ENCODE data around the gene MSANTD3.
"Not testable (repeated sequence)": the region's sequence is repeated elsewhere in the genome, so short reads cannot be mapped to it uniquely, and the experiment has no call there.

MSANTD3 gene, protein sequence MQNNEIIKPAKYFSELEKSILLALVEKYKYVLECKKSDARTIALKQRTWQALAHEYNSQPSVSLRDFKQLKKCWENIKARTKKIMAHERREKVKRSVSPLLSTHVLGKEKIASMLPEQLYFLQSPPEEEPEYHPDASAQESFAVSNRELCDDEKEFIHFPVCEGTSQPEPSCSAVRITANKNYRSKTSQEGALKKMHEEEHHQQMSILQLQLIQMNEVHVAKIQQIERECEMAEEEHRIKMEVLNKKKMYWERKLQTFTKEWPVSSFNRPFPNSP

DNA sequence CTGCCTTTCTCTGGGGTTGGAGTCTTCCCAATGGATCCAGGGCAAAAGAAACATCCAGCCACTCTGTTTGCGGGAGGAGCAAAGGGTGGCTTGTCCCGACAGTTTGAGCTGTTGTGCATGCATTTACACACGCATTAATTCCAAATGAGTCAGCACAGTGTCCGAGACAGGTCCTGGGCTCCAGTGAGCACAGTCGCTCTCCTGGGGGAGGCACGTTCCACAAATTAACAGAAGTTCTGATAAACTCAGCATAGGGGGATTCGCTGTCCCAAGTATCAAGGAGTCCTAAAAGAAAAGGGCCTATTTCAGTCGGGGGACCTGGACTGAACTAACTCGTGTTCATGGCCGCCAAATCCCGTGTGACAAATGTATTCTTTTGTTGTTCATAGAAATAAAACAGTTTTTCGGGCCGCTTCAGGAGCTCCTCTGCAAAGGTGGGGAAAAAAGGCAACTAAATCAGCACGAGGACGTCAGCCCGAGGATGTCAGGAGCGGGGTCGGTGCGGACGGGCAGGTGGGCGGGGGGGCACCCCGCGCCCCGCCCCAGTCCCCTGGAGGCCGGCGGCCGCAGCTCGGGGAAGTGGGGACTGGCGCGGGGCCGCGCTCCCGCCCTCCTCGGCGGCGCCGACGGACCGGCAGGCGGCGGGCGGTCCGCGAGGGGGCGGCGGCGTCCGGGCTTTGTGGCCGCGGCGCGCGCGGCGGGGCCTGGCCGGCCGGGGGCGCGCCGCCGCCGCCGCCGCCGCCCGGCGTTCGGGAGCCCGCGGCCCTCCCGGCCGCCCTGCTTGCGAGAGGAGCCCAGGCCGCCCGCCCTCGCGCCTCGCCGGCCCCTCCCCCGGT, at the start of gene MSANTD3:
Gene MSANTD3, plus strand, starts transcription at position 614 of the 836 bp plus-strand sequence. CDS start 14,796 bp downstream, outside the sequence.
- peak; percentile 38 for DNase-seq

DNA sequence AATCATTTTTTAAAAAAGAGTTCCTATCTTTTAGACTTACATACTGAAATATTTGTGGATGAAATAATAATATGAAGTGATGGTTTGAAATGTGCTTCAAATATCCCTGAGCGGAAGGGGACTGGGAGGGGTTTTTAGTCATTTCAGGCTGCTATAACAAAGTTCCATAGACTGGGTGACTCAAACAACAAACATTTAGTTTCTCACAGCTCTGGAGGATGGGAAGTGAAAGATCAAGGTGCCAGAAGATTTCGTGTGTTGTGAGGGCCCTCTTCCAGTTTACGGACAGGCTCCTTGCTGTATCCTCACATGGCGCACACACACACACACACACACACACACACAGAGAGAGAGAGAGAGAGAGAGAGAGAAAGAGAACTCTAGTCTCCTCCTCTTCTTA, 47.1 kb upstream of the MSANTD3 start:
- DNase-seq = no peak

DNA sequence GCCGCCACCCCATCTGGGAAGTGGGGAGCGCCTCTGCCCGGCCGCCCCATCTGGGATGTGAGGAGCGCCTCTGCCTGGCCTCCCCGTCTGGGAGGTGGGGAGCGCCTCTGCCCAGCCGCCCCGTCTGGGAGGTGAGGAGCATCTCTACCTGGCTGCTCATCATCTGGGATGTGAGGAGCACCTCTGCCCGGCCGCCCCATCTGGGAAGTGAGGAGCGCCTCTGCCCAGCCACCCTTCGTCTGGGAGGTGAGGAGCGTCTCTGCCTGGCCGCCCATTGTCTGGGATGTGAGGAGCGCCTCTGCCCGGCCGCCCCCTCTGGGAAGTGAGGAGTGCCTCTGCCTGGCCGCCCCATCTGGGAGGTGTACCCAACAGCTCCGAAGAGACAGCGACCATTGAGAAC, 34.0 kb upstream of the MSANTD3 start:
- not testable (repeated sequence) for DNase-seq

DNA sequence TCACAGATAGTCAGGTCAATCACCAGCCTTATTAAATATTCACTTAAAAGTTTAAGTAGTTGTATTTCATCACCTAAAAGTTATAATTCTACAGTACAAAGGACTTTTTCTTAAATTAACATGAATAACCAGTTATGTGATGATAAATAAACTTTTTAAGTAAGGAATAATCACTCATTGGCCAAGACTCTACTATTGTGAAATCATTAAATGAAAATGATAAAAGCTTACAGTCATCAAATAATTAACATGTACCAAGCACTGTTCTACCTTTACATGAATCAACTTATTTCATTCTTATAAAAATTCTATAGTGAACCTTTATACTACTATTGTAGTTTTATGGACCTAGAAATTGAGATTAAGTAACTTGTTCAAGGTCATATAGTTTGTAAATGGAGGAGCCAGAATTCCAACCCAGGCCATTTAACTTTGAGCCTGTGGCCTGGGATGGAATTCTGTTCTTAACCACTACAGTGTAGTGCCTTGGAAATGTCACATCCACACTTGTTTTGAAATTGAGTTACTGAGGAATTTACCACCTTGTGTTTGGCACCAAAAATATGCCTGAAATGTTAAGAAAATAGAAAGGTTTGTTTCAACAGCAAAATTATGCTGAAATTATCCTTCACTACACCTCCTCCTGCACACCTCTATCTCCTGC, 32.8 kb upstream of the MSANTD3 start:
- no peak for DNase-seq

DNA sequence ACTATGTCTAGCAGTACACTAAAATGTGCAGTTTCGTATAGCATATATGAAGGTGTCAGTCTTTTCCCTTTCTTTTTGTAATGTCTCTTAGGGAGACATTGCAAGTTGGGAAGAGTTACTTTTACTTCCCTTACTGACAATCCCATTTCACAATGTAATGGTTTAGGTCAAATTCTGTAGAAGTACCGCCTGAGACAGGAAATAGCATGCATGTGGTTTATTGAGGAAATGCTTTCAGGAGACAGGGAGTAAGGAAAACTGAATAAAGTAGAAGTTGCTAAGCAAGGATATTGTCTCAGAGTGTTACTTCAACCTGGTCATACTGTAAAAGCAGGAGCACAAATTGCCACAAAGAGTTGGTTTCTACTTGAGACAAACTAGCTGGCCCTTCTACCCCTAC, 32.1 kb upstream of the MSANTD3 start:
- DNase-seq = no peak

DNA sequence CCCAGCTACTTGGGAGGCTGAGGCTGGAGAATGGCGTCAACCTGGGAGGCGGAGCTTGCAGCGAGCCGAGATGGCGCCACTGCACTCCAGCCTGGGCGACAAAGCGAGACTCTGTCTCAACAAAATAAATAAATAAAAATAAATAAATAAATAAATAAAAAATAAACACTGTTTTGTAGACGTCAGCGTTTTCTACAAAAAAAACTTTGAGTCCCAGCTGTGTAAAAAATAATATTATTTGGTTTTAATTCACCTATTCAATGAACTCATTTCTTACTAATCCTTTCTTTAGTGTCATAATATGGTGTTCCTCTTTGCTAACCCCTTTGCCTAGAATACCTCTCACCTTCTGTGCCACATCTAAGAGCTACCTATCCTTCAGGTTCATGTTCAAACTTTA, 30.2 kb upstream of the MSANTD3 start:
- DNase-seq = no peak

DNA sequence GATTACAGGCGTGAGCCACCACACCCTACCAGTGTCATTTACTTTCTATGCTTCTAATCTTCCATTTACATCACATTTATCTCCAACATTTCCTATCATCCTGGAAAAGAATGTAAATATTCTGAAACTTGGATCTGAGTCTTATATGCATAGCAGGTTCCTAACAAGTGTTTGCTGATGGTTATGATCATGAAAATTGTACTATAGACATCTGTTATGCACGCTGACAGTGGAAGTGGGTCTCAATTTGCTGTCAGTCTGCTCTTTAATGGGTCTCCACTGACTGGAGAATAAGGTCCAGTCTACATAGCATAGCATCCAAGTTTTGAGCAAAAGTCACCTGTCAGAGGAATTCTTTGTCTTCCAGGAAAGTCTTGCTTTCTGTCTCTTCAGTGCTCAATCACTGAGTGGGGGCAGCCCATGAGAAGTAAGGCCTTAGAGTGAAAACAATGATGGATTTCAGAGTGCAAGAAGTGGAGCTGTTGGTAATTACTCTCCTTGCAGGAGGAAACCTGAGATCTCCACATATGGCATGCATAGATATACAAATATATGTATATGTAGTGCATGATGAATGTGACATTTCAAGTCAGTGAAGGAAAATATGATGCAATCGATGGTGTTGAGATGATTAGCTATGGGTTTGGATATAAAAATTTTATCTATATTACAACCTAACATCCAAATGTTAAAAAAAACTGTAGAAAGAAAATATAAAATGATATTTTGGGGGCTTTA, 29.2 kb upstream of the MSANTD3 start:
- no peak for DNase-seq

DNA sequence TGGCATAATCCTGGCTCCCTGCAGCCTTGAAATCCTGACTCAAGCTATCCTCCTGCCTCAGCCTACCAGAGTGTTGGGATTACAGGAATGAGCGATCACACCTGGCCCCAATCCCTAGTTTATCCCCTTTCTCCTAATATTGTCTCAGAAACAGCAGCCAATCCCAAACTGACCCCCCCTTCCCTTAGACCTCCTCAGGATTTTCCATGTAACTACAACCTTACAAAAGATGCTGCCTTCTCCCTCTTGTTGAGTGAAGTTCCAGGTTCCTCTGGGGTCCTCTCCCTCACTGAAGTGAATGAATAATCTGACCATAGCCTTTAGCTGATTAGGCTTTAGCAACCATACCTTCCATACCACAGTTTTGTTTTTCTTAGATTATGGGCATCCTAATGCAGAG, 25.9 kb upstream of the MSANTD3 start:
- DNase-seq = no peak

DNA sequence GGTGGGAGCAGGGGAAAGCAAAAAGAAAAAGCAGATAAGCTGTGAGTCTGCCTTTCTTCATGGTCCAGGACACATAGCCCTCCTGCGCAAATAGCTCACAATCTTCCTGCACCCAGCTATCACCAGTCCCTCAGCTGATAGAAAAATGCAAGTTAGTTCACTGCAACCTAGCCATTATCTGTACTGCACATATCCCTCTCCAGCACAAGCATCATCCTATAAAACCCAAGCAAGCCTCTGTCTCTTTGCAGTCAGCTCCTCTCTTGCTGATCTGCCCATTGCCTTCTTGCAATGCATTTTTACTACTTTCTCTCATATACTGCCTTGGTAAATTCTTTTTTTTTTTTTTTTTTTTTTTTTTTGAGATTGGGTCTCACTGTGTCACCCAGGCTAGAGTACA, 20.0 kb upstream of the MSANTD3 start:
- DNase-seq = no peak

DNA sequence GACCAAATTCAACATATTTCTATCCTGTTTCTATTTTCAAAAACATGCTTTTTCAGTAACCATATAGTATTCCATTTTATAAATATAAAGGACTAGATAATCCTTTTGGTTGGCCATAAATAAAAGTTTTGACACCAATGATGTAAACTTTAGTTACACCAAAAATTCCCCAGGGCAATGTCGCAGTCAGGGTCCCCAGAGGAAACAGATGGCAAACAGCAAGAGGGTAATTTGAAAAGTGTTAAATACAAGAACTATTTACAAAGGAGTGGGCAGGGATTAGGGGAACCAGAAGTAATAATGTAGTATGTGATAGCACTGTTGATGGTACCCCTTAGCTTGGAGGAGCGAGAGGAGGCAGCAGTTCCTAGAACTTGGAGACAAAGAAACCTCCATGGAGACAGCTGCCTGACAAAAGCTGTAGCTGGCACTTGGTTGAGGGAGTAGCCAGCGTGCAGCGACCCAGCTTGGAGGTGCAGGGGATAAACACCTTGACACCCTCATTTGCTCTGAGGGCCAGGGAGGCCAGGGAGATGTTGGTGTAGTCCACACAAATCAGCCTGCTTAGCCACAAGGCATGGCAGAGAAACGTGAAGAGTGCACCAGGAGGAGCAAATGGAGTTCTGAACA, 18.3 kb upstream of the MSANTD3 start:
- no peak for DNase-seq

DNA sequence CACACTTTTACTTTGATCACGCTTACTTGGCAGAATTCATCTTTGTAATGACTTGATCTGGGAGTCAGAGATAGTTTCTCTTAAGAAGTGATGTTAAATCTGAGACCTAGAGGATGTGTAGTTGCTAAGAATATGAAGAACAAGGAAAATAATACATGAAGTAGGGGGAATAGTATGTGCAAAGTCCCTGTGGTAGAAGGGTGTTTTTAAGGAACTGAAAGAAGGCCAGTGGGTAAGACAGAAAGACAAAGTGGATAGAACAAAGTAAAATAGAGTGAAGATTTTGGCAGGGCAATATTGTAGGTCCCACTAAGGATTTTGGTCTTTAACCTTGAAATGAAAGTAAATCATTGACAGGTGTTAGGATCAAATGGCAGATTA, 17.8 kb upstream of the MSANTD3 start:
- no peak for DNase-seq

DNA sequence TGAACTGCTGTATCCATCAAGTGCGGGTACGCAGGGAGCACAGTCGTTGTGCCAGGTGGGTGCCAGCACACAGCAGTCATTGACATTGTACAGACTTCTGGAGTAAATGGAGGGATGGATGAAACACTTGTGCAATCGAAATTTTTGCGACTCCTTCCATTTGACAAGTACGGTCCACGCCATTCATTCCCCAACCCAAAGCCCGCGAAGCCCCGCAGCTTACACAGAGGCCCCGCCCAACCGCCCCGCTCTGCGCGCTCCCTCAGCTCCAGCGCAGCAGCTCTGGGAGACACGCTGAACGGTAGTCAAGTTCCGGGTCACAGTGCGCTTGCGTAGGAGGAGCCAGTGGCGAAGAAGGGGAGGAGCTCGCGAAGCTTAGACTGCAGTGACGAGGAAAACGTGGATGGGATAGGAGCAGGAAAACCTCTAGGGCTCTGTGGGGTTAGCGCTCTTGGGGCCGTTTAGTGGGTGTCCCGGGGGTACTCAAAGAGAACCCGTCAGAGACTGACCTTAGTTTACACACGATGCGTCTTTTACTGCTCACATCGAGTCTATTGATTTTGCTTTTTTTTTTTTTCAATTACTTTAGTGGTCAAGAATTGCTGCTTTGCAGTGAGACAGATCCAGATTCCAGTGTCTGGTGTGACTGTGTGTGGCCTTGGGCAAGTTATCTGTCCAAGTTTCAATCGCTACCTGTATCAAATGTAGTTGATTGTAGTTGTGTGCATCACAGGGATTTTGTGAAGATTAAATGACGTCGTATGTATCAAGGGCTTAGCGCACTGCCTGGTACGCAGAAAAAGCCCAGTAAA, 15.3 kb upstream of the MSANTD3 start:
- peak; percentile 89 for DNase-seq

DNA sequence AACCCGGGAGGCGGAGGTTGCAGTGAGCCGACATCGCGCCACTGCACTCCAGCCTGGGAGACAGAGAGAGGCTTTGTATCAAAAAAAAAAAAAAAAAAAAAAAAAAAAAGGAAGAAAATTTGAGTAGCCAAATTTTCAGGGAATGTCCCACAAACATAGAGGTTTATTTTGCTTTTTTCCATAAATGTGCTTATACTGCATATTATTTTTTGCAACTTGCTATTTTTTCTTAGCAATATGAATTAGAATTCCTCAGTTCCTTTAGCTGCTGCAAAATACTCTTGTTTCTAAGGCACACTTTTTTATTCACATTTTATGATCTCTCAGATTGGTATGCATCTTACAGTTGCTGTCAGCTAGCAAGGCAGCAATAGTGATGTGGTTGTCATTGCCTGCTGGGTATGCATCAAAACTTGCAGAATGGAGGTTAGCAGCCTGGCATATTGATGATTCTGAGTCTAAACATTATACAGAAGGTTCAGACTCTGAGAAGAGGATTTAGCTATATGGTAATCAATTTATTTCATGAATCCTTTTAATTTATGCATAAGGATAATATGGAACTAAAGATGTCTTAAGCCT, 13.0 kb upstream of the MSANTD3 start:
- no peak for DNase-seq

DNA sequence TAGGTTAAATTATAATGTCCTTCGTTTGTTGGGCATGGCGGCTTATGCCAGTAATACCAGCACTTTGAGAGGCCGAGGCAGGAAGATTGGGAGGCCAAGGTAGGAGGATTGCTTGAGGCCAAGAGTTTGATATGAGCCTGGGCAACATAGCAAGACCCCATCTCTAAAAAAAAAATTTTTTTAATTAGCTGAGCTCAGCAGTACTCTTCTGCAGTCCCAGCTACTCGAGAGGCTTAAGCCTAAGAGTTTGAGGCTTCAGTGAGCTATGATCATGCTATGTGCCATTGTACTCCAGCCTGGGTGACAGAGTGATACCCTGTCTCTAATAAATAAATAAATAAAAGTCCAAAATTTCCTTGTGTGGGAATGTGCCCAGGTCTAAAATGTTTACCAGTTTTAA, 9.1 kb upstream of the MSANTD3 start:
- no peak for DNase-seq

DNA sequence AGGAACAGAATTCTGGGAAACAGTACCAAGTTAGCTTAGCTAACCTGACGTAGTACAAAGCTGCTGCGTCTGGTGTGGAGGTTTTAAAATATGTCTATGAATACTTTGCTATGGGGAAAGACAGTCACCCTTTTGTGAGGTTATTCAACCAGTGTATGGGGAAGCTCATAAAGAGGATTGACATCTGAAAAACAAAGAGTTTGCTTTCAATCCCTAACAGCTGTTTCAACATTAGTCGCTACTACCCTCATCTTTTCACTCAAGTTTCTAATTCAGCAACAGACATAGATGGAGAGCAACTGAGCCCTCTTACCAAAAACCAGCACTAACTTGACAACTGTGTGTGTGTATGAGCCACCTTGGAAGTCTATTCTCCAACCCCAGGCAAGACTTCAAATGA, 7.8 kb upstream of the MSANTD3 start:
- DNase-seq = no peak

DNA sequence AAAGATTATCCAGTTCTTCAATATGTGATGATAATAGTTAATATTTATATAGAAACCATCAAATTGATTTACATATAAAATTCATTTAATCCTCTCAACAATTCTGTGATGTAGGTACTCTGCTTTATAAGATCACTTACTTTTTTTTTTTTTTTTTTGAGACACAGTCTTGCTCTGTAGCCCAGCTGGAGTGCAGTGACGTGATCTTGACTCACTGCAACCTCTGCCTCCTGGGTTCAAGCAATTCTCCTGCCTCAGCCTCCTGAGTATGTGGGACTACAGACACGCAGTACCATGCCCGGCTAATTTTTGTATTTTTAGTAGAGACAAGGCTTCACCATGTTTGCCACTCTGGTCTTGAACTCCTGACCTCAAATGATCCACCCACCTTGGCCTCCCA, 5.8 kb upstream of the MSANTD3 start:
- not testable (repeated sequence) for DNase-seq

DNA sequence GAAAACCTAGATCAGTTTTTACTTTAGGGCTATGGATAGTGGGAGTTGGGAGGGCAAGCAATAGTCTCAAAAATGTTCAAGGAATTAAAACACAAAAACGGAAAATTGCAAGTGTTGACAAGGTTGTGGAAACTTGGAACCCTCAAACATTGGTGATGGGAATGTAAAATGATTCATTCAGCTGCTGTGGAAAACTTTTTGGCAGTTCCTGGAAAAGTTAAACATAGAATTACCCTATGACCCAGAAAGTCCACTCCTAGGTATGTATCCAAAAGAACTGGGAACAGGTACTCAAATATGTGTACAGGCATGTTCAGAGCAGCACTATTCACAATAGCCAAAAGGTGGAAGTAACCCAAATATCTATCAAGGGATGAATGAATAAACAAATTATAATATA, 1.2 kb upstream of the MSANTD3 start:
- no peak for DNase-seq

DNA sequence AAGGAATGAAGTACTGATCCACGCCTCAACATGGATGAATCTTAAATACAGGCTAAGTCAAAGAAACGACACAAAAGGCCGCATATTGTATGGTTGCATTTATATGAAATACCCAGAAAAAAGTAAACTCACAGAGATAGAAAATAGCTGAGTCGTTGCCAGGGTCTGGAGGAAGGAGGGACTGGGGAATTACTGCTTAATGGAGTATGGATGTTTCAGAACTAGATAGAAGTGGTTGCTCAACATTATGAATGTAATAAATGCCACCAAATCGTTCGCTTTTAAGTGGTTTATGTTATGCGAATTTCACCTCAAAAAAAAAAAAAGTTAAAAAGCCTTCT, 784 bp upstream of the MSANTD3 start:
- DNase-seq = no peak

DNA sequence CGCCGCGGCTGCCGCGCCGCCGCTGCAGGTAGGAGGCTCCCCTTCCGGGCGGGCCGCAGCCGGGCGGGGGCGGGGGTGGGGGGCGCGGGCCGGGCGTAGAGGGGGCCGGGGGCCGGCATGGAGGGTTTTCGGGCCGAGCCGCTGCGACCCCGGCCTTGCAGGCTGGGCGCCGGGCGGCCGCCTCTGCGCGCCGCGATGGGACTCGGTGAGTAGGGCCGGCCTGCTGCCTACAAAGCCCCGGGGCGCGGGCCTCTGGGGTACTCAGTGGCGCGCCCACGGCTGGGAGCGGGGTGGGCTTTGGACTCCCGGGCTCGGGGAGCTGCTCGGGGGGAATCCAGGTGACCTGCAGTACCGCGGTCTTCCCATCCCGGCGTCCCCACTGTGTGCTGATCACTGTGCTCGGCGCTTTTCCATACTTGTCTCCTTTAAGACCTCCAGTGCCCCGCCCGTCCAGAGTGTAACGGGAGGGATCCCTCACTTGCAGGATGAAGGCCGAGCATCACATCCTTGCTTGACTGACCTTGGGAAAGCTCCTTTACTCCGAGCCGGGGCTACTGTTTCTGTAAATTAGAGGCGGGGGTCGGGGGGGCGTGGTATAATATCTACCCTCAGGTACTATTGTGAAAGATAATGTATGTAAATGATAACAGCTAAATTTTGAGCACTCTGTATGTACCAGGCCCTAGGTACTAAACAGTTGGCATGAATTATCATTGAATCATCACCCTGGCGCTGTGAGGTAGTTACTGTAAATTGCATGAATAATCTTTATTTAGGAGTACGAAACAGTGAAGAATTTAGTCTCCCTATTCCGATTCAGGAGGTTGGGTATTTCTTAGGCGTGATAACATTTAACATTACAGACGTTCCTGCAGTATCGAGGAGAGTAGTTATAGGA, 672 bp downstream of the MSANTD3 start:
- peak; percentile 8 for DNase-seq

DNA sequence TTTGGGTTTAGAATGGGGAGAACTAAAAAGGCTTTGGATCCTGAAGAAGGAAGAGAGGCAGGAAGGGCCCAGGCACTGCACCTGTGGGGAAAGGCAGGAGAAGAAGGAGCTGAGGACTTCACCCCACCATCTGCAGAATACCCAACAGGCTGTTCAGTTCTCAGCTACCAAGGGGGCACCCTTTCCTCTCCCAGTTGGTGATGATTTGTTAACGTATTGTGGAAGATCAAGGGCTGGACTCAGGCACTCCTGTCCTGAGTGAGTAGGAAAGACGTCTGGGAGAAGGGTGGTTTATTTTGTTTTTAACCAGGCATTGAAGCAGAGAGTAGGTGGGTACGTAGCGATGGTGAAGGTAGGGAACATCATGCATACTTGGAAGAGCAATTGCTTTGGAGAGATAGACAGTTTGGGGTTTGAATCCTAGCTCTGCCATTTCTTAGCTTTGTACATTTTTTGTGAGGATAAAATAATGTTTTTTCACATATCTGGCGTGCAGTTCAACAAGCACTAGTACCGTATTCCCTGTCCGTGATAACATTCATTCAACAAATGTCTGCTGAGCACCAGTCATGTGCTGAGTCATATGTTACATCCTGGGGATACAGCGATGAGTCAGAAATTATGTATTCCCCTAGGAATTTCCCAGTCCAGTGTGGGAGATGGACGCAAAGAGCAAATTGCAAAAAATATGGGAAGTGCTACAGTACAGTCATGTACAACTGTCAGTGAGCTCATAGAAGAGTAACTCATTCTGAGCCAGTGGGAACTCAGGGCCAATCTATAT, 2.1 kb downstream of the MSANTD3 start:
- no peak for DNase-seq

Measured in stimulated activated CD4-positive, alpha-beta T cell treated with anti-CD3 and anti-CD28 coated beads, Interleukin-1b, Interleukin-23, amount 100 ng/mL, for 48 hours (primary cell).